K562 (cell line): Measurements from ENCODE around the gene GALE. TPM values are rescaled to one million over a fixed set of nuclear protein-coding genes. Genes with fewer than 3 reads are reported as not detected.

Source experiments
- EWSR1 ChIP-seq: fragments of 450-650 bp; IDR thresholded peaks from 2 replicates; pipeline ENCODE4 v1.6.1; 2018; ENCODE audit warnings: borderline replicate concordance, mild to moderate bottlenecking, low read depth, moderate library complexity; ENCODE audit not compliant: partially characterized antibody
- GATAD2B ChIP-seq: fragments of 450-650 bp; IDR thresholded peaks from 2 replicates; pipeline ENCODE4 v1.6.1; 2017; ENCODE audit warnings: mild to moderate bottlenecking, borderline replicate concordance
- GTF2A2 ChIP-seq: IDR thresholded peaks from 2 replicates; pipeline ENCODE4 v1.6.1; 2016; ENCODE audit warnings: mild to moderate bottlenecking, missing genetic modification characterization, missing compliant biosample characterization
- GTF2E2 ChIP-seq: fragments of 200-800 bp; sonication (Bioruptor generic); IDR thresholded peaks from 2 replicates; pipeline ENCODE4 v1.6.1; 2016; ENCODE audit warnings: missing genetic modification characterization, missing compliant biosample characterization
- MCM3 ChIP-seq: fragments of 450-650 bp; IDR thresholded peaks from 2 replicates; pipeline ENCODE4 v1.6.1; 2016
- MCM7 ChIP-seq, 2 experiments: fragments of 450-650 bp; IDR thresholded peaks; 2 replicates each; pipeline ENCODE4 v1.6.1; 2016 to 2018
- NCOA2 ChIP-seq, 2 experiments: fragments of 450-650 bp; IDR thresholded peaks; 2 replicates each; pipeline ENCODE4 v1.6.1; 2018; ENCODE audit warnings: mild to moderate bottlenecking in 2 of 2, moderate library complexity in 1 of 2; ENCODE audit not compliant: partially characterized antibody in 2 of 2
- POLR2G ChIP-seq: fragments of 200-400 bp; formaldehyde crosslinking; IDR thresholded peaks from 2 replicates; pipeline ENCODE4 v1.6.1; 2017; ENCODE audit warnings: low read depth, mild to moderate bottlenecking, antibody characterized with exemption, low read length, moderate library complexity
- RBM39 ChIP-seq: fragments of 200-400 bp; formaldehyde crosslinking; optimal IDR thresholded peaks from 2 replicates; pipeline ENCODE3; 2018; ENCODE audit warnings: low read depth, low read length
- RFX1 ChIP-seq: fragments of 450-650 bp; IDR thresholded peaks from 2 replicates; pipeline ENCODE4 v1.6.1; 2016; ENCODE audit warnings: mild to moderate bottlenecking, moderate library complexity
- RFX5 ChIP-seq: IDR thresholded peaks from 2 replicates; pipeline ENCODE4 v1.6.1; 2011; ENCODE audit warnings: low read depth, mild to moderate bottlenecking, improper control_type of control experiment, low read length
- SETDB1 ChIP-seq: IDR thresholded peaks from one replicate; pipeline ENCODE4 v1.6.1; 2012; ENCODE audit warnings: low read length, control low read depth, inconsistent platforms
- polyA plus RNA-seq, 8 experiments: library from polyadenylated mRNA; depleted of rRNA in 4 of 8; stranded (reverse) in 5 of 8; unstranded in 3 of 8; fragments of >200 nt; fragmentation: Nextera tagmentation in 2 of 8; fragmentation: Illumina TruSeq in 1 of 8; extraction: Ambion mirVana in 2 of 8; extraction: Trizol in 1 of 8; gene quantifications; 2 replicates each; pipeline versions ENCODE4 v1.2.1 to v1.2.3, GENCODE V29; 2011 to 2014; ENCODE audit warnings: inconsistent platforms in 1 of 8, missing spikeins in 1 of 8
- total RNA-seq, 7 experiments: library from RNA; depleted of rRNA in 6 of 7; stranded (reverse); fragments of >200 nt in 6 of 7; fragmentation: Illumina TruSeq in 2 of 7; extraction: Trizol in 2 of 7; gene quantifications; 2 replicates each; pipeline versions ENCODE4 v1.2.1 to v1.2.3, GENCODE V29; 2011 to 2021; ENCODE audit warnings: low replicate concordance in 1 of 7
- TF ChIP-seq, protein P1 (sequence below): fragments of 250-450 bp; sonication (Bioruptor Pico); IDR thresholded peaks from 2 replicates; pipeline ENCODE4 v1.4.0; 2020; ENCODE audit warnings: mild to moderate bottlenecking, moderate library complexity
- TF ChIP-seq, protein P2 (sequence below): sonication (generic); formaldehyde crosslinking; IDR thresholded peaks from 2 replicates; pipeline ENCODE4 v1.8.1; 2023; ENCODE audit warnings: mild to moderate bottlenecking, missing genetic modification reagents
- TF ChIP-seq, protein P3 (sequence below): sonication (generic); formaldehyde crosslinking; IDR thresholded peaks from 2 replicates; pipeline ENCODE4 v1.8.0; 2022; ENCODE audit warnings: mild to moderate bottlenecking, missing genetic modification reagents
- TF ChIP-seq, protein P4 (sequence below): fragments of 250-450 bp; sonication (Bioruptor Pico); IDR thresholded peaks from 2 replicates; pipeline ENCODE4 v1.5.0; 2021; ENCODE audit warnings: mild to moderate bottlenecking, borderline replicate concordance
- TF ChIP-seq, protein P5 (sequence below): fragments of 450-650 bp; formaldehyde crosslinking; IDR thresholded peaks from 2 replicates; pipeline ENCODE4 v1.4.0; 2022; ENCODE audit warnings: missing genetic modification characterization

Gene GALE
- total and polyA plus RNA-seq, 9 of the 15 experiments (the other 6 are each of a cell fraction or from before 2014, with no cell fraction given) = 8.4 to 139 (median 88.3) TPM

DNA sequence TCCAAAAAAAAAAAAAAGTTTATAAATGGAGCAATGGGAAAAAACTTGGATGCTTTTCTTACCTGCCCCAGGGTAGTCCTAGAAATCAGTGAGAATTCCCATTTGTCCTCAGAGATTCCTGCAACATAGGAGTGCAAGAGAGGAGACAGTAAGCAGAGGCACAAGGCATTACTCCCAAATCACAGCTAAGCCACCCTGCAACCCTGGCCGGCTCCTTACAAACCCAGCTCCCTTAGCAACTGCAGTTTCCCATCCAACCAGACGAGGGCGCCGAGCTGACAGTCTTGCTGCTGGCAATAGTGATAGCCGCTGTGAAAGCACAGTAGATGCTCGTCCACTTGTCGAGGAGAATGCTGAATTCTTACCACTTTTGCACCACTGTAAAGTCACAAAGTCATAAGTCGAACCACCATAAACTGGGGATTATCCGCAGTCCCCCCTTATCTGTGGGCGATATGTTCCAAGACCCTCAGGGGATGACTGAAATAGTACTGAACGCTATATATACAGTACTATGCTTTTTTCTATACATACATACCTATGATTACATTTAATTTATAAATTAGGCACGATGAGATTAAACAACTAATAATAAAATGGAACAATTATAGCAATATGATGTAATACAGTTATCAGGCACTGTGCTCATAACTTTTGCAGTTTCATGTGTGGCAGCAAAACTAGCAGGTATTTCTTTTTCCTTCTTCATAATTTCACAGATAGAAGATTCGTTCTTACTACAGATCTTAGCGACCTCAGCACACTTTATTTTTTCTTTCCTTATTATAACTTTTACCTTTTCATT is 28.3 kb downstream of the GALE start (continued):
- no peak for TF ChIP-seq POLR2G
- TF ChIP-seq MCM7 (IDR thresholded peaks at IDR 0.05) = no peak
- TF ChIP-seq SETDB1 = no peak
- peak; percentile 69 for TF ChIP-seq RFX1
- no peak for TF ChIP-seq RFX5
- TF ChIP-seq, protein P1, sequence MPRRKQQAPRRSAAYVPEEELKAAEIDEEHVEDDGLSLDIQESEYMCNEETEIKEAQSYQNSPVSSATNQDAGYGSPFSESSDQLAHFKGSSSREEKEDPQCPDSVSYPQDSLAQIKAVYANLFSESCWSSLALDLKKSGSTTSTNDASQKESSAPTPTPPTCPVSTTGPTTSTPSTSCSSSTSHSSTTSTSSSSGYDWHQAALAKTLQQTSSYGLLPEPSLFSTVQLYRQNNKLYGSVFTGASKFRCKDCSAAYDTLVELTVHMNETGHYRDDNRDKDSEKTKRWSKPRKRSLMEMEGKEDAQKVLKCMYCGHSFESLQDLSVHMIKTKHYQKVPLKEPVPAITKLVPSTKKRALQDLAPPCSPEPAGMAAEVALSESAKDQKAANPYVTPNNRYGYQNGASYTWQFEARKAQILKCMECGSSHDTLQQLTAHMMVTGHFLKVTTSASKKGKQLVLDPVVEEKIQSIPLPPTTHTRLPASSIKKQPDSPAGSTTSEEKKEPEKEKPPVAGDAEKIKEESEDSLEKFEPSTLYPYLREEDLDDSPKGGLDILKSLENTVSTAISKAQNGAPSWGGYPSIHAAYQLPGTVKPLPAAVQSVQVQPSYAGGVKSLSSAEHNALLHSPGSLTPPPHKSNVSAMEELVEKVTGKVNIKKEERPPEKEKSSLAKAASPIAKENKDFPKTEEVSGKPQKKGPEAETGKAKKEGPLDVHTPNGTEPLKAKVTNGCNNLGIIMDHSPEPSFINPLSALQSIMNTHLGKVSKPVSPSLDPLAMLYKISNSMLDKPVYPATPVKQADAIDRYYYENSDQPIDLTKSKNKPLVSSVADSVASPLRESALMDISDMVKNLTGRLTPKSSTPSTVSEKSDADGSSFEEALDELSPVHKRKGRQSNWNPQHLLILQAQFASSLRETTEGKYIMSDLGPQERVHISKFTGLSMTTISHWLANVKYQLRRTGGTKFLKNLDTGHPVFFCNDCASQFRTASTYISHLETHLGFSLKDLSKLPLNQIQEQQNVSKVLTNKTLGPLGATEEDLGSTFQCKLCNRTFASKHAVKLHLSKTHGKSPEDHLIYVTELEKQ (CRISPR knock-in tag) = no peak
- TF ChIP-seq, protein P2, sequence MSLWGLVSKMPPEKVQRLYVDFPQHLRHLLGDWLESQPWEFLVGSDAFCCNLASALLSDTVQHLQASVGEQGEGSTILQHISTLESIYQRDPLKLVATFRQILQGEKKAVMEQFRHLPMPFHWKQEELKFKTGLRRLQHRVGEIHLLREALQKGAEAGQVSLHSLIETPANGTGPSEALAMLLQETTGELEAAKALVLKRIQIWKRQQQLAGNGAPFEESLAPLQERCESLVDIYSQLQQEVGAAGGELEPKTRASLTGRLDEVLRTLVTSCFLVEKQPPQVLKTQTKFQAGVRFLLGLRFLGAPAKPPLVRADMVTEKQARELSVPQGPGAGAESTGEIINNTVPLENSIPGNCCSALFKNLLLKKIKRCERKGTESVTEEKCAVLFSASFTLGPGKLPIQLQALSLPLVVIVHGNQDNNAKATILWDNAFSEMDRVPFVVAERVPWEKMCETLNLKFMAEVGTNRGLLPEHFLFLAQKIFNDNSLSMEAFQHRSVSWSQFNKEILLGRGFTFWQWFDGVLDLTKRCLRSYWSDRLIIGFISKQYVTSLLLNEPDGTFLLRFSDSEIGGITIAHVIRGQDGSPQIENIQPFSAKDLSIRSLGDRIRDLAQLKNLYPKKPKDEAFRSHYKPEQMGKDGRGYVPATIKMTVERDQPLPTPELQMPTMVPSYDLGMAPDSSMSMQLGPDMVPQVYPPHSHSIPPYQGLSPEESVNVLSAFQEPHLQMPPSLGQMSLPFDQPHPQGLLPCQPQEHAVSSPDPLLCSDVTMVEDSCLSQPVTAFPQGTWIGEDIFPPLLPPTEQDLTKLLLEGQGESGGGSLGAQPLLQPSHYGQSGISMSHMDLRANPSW (CRISPR knock-in tag) = peak; percentile 64; the same call in 1 of the 2 replicates
- TF ChIP-seq NCOA2 (IDR thresholded peaks at IDR 0.05; ENCODE audit: partially characterized antibody in 2 of 2) = no peak
- TF ChIP-seq GTF2A2 (tag) = no peak
- TF ChIP-seq, protein P3, sequence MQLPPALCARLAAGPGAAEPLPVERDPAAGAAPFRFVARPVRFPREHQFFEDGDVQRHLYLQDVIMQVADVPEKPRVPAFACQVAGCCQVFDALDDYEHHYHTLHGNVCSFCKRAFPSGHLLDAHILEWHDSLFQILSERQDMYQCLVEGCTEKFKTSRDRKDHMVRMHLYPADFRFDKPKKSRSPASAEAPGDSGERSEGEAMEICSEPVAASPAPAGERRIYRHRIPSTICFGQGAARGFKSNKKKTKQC (CRISPR knock-in tag) = no peak
- no peak for TF ChIP-seq EWSR1
- no peak for TF ChIP-seq GTF2E2 (tag)
- TF ChIP-seq, protein P4, sequence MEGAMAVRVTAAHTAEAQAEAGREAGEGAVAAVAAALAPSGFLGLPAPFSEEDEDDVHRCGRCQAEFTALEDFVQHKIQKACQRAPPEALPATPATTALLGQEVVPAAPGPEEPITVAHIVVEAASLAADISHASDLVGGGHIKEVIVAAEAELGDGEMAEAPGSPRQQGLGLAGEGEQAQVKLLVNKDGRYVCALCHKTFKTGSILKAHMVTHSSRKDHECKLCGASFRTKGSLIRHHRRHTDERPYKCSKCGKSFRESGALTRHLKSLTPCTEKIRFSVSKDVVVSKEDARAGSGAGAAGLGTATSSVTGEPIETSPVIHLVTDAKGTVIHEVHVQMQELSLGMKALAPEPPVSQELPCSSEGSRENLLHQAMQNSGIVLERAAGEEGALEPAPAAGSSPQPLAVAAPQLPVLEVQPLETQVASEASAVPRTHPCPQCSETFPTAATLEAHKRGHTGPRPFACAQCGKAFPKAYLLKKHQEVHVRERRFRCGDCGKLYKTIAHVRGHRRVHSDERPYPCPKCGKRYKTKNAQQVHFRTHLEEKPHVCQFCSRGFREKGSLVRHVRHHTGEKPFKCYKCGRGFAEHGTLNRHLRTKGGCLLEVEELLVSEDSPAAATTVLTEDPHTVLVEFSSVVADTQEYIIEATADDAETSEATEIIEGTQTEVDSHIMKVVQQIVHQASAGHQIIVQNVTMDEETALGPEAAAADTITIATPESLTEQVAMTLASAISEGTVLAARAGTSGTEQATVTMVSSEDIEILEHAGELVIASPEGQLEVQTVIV = no peak
- no peak for TF ChIP-seq RBM39
- no peak for TF ChIP-seq MCM3
- TF ChIP-seq, protein P5, sequence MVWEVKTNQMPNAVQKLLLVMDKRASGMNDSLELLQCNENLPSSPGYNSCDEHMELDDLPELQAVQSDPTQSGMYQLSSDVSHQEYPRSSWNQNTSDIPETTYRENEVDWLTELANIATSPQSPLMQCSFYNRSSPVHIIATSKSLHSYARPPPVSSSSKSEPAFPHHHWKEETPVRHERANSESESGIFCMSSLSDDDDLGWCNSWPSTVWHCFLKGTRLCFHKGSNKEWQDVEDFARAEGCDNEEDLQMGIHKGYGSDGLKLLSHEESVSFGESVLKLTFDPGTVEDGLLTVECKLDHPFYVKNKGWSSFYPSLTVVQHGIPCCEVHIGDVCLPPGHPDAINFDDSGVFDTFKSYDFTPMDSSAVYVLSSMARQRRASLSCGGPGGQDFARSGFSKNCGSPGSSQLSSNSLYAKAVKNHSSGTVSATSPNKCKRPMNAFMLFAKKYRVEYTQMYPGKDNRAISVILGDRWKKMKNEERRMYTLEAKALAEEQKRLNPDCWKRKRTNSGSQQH (CRISPR knock-in tag) = no peak
- TF ChIP-seq GATAD2B = 0 out of 2 replicates have a peak, but pooled peaks have one; percentile 48
